ENCODE data around the gene PXMP4. TPM values are rescaled to one million over a fixed set of nuclear protein-coding genes. Genes with fewer than 3 reads are reported as not detected.

The PXMP4 gene
- polyA plus RNA-seq, 1 donor from 2014 or later = 3.1 TPM

GRCh38 chr20:33730946-33731692 lies 11.0 kb upstream of the PXMP4 start:
- no peaks in the 10 kb centered on the region for H4K20me1 ChIP-seq (ENCODE audit: insufficient read depth)
- peak overlapping the region; percentile 62 for H3K27ac ChIP-seq (ENCODE audit: low read length)
- H3K4me3 ChIP-seq (ENCODE audit: low read length) = peak overlapping the region; percentile 63
- H3K9me2 ChIP-seq (ENCODE audit: insufficient read depth, low read length) = no peaks in the 10 kb centered on the region
- H3K79me2 ChIP-seq (replicated peaks; ENCODE audit: insufficient read depth, low read length) = no peaks in the 10 kb centered on the region
- no peaks in the 10 kb centered on the region for H3K36me3 ChIP-seq (ENCODE audit: insufficient read depth, low read length)
- H3K9me3 ChIP-seq (ENCODE audit: low read length) = no peaks in the 10 kb centered on the region
- H3F3A ChIP-seq (ENCODE audit: insufficient read depth, low read length, poor library complexity, severe bottlenecking) = no peaks in the 10 kb centered on the region
- H3K9ac ChIP-seq (ENCODE audit: low read length) = peak overlapping the region; percentile 63
- H3K4me2 ChIP-seq (ENCODE audit: low read length) = peak overlapping the region; percentile 6
- peak overlapping the region; percentile 89 for H2AFZ ChIP-seq (ENCODE audit: low read depth, low read length)
- H3K27me3 ChIP-seq (ENCODE audit: insufficient read depth, low read depth, low read length) = no peaks in the 10 kb centered on the region
- TF ChIP-seq EZH2 (IDR thresholded peaks at IDR 0.05; ENCODE audit: borderline replicate concordance, insufficient read depth, low read length, poor library complexity, severe bottlenecking) = no peak
- no peak for TF ChIP-seq MXI1 (conservative IDR thresholded peaks at IDR 0.05; ENCODE audit: poor library complexity, severe bottlenecking)
- TF ChIP-seq, protein P1, sequence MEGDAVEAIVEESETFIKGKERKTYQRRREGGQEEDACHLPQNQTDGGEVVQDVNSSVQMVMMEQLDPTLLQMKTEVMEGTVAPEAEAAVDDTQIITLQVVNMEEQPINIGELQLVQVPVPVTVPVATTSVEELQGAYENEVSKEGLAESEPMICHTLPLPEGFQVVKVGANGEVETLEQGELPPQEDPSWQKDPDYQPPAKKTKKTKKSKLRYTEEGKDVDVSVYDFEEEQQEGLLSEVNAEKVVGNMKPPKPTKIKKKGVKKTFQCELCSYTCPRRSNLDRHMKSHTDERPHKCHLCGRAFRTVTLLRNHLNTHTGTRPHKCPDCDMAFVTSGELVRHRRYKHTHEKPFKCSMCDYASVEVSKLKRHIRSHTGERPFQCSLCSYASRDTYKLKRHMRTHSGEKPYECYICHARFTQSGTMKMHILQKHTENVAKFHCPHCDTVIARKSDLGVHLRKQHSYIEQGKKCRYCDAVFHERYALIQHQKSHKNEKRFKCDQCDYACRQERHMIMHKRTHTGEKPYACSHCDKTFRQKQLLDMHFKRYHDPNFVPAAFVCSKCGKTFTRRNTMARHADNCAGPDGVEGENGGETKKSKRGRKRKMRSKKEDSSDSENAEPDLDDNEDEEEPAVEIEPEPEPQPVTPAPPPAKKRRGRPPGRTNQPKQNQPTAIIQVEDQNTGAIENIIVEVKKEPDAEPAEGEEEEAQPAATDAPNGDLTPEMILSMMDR (IDR thresholded peaks at IDR 0.05; ENCODE audit: poor library complexity, severe bottlenecking) = no peak
- TF ChIP-seq EP300 (conservative IDR thresholded peaks at IDR 0.05; ENCODE audit: poor library complexity, severe bottlenecking) = no peak
- TF ChIP-seq REST (IDR thresholded peaks at IDR 0.05; ENCODE audit: borderline replicate concordance) = no peak
- no peak for TF ChIP-seq POLR2AphosphoS5 (IDR thresholded peaks at IDR 0.05)
- TF ChIP-seq RAD21 (conservative IDR thresholded peaks at IDR 0.05) = no peak

- Histone ChIP-seq H3K36me3 (ENCODE audit: insufficient read depth, low read length) (no peaks in the 10 kb centered on the region), H3K27me3 (ENCODE audit: insufficient read depth, low read depth, low read length) (no peaks in the 10 kb centered on the region), H3K27ac (ENCODE audit: low read length) (no peak overlapping the region), H3K9ac (ENCODE audit: low read length) (no peak overlapping the region), H3K4me2 (ENCODE audit: low read length) (no peak overlapping the region), H3K4me3 (ENCODE audit: low read length) (no peak overlapping the region), H2AFZ (ENCODE audit: low read depth, low read length) (no peak overlapping the region), H3K79me2 (replicated peaks; ENCODE audit: insufficient read depth, low read length) (no peaks in the 10 kb centered on the region), H4K20me1 (ENCODE audit: insufficient read depth) (no peaks in the 10 kb centered on the region), H3K9me2 (ENCODE audit: insufficient read depth, low read length) (no peaks in the 10 kb centered on the region), H3F3A (ENCODE audit: insufficient read depth, low read length, poor library complexity, severe bottlenecking) (no peaks in the 10 kb centered on the region), H3K9me3 (ENCODE audit: low read length) (no peaks in the 10 kb centered on the region)
- TF ChIP-seq SMC3 (conservative IDR thresholded peaks at IDR 0.05; ENCODE audit: poor library complexity) (no peak), TAF1 (IDR thresholded peaks at IDR 0.05; ENCODE audit: low read depth) (no peak), REST (IDR thresholded peaks at IDR 0.05; ENCODE audit: borderline replicate concordance) (no peak), POLR2AphosphoS5 (IDR thresholded peaks at IDR 0.05) (no peak), MXI1 (conservative IDR thresholded peaks at IDR 0.05; ENCODE audit: poor library complexity, severe bottlenecking) (no peak), EZH2 (IDR thresholded peaks at IDR 0.05; ENCODE audit: borderline replicate concordance, insufficient read depth, low read length, poor library complexity, severe bottlenecking) (no peak), RAD21 (conservative IDR thresholded peaks at IDR 0.05) (no peak), EP300 (conservative IDR thresholded peaks at IDR 0.05; ENCODE audit: poor library complexity, severe bottlenecking) (no peak)
- TF ChIP-seq, protein P1 (IDR thresholded peaks at IDR 0.05; ENCODE audit: poor library complexity, severe bottlenecking) = no peak
Measured at GRCh38 chr20:33729101-33729500, 9.0 kb upstream of the PXMP4 start.

All from neural cell (in vitro differentiated cells).